Chondrocyte (in vitro differentiated cells): ENCODE results near the gene LINC01488. TPM values are rescaled to one million over a fixed set of nuclear protein-coding genes. Genes with fewer than 3 reads are reported as not detected.
A peak's percentile ranks its signal among the peaks of the same experiment; 100 is the strongest.

ENCODE experiments used
- DNase-seq: peaks from one replicate; pipeline ENCODE4 v3.0.0; 2021; ENCODE audit warnings: mixed read lengths, low spot score
- H3K27ac Mint-ChIP-seq: one replicate; pipeline ENCODE4 v1.8.0; 2021; ENCODE audit warnings: mild to moderate bottlenecking, moderate library complexity, mixed read lengths; ENCODE audit not compliant: unreplicated experiment
- H3K27me3 Mint-ChIP-seq: 2 replicates; pipeline ENCODE4 v1.8.0; 2021; ENCODE audit warnings: low read depth, mixed read lengths
- H3K36me3 Mint-ChIP-seq: 2 replicates; pipeline ENCODE4 v1.8.0; 2021; ENCODE audit warnings: low read depth, mixed read lengths
- H3K4me1 Mint-ChIP-seq: 2 replicates; pipeline ENCODE4 v1.8.0; 2021; ENCODE audit warnings: low read depth, mild to moderate bottlenecking, mixed read lengths
- H3K4me3 Mint-ChIP-seq: one replicate; pipeline ENCODE4 v1.8.0; 2021; ENCODE audit warnings: mild to moderate bottlenecking, moderate library complexity, mixed read lengths; ENCODE audit not compliant: unreplicated experiment
- H3K9me3 Mint-ChIP-seq: 2 replicates; pipeline ENCODE4 v1.8.0; 2021; ENCODE audit warnings: low read depth, mixed read lengths
- CTCF ChIP-seq: fragments of 200-600 bp; sonication (generic); IDR thresholded peaks from 2 replicates; pipeline ENCODE4 v1.5.0; 2021; ENCODE audit warnings: antibody characterized with exemption, mild to moderate bottlenecking, moderate library complexity
- total RNA-seq: library from RNA; stranded (reverse); gene quantifications from 3 replicates; pipeline ENCODE4 v1.2.1, GENCODE V29; 2021

The LINC01488 gene
- total RNA-seq, 1 donor from 2014 or later = not detected

- TF ChIP-seq CTCF = no peak
- H3K27ac Mint-ChIP-seq = no peak overlapping the region
- peaks cover 2% of the 10 kb centered on the region for H3K27me3 Mint-ChIP-seq
- H3K9me3 Mint-ChIP-seq = no peaks in the 10 kb centered on the region
- peaks cover 16% of the 10 kb centered on the region for H3K4me1 Mint-ChIP-seq
- no peak overlapping the region for H3K4me3 Mint-ChIP-seq
- H3K36me3 Mint-ChIP-seq = no peaks in the 10 kb centered on the region
- DNase-seq = peak; percentile 26
Measured at GRCh38 chr11:69467196-69467595, 14.3 kb upstream of the LINC01488 start.

- no peak overlapping the region for H3K27ac Mint-ChIP-seq
- DNase-seq = peak; percentile 41
- H3K4me3 Mint-ChIP-seq = no peak overlapping the region
- H3K27me3 Mint-ChIP-seq = peaks cover 2% of the 10 kb centered on the region
- no peaks in the 10 kb centered on the region for H3K9me3 Mint-ChIP-seq
- TF ChIP-seq CTCF = no peak
- no peaks in the 10 kb centered on the region for H3K36me3 Mint-ChIP-seq
- H3K4me1 Mint-ChIP-seq = peaks cover 12% of the 10 kb centered on the region
Measured at GRCh38 chr11:69467646-69468045, 13.8 kb upstream of the LINC01488 start.

GRCh38 chr11:69468221-69468620, 13.2 kb upstream of the LINC01488 start:
- H3K4me3 Mint-ChIP-seq = no peak overlapping the region
- no peak overlapping the region for H3K27ac Mint-ChIP-seq
- H3K9me3 Mint-ChIP-seq = no peaks in the 10 kb centered on the region
- H3K27me3 Mint-ChIP-seq = peaks cover 2% of the 10 kb centered on the region
- DNase-seq = peak; percentile 35
- TF ChIP-seq CTCF = no peak
- peaks cover 10% of the 10 kb centered on the region for H3K4me1 Mint-ChIP-seq
- H3K36me3 Mint-ChIP-seq = no peaks in the 10 kb centered on the region

GRCh38 chr11:69468911-69469885, 12.3 kb upstream of the LINC01488 start:
- Mint-ChIP-seq H3K4me1 (peaks cover 2% of the 10 kb centered on the region), H3K27ac (no peak overlapping the region), H3K4me3 (no peak overlapping the region), H3K27me3 (peaks cover 2% of the 10 kb centered on the region), H3K36me3 (peaks cover 2% of the 10 kb centered on the region), H3K9me3 (peaks cover 3% of the 10 kb centered on the region)
- TF ChIP-seq CTCF = no peak
- DNase-seq = peak; percentile 48

- Mint-ChIP-seq H3K4me1 (peaks cover 2% of the 10 kb centered on the region), H3K4me3 (no peak overlapping the region), H3K9me3 (peaks cover 3% of the 10 kb centered on the region), H3K36me3 (peaks cover 2% of the 10 kb centered on the region), H3K27me3 (peaks cover 2% of the 10 kb centered on the region), H3K27ac (no peak overlapping the region)
- TF ChIP-seq CTCF = no peak
- no peak for DNase-seq
Measured at GRCh38 chr11:69470301-69470700, 11.2 kb upstream of the LINC01488 start.
